H1 (cell line): Measurements from ENCODE around the gene OPCML. TPM values are rescaled to one million over a fixed set of nuclear protein-coding genes. Genes with fewer than 3 reads are reported as not detected.

ENCODE experiments used
- CTCF ChIA-PET: fragments of 300-600 bp; sonication (Branson Sonifier 250); formaldehyde crosslinking; loops from one replicate; lab custom pipeline; 2021; ENCODE audit not compliant: partially characterized antibody; lab: Charles Lee
- POLR2A ChIA-PET: fragments of 300-600 bp; sonication (Branson Sonifier 250); formaldehyde crosslinking; loops from one replicate; lab custom pipeline; 2021; ENCODE audit warnings: inconsistent platforms; ENCODE audit not compliant: partially characterized antibody; lab: Charles Lee
- DNase-seq, 2 experiments: peaks; one replicate each; pipeline versions ENCODE4 v3.0.0 to v3.0.0-alpha.2; 2010 to 2022; ENCODE audit warnings: low spot score in 2 of 2, low read depth in 1 of 2, mixed read lengths in 1 of 2
- FAIRE-seq: peaks from 2 replicates; lab custom pipeline; 2011; peaks lifted over from hg19 to GRCh38; lab: Jason Lieb, UNC
- H2AFZ ChIP-seq: 2 replicates; pipeline ENCODE4 v1.8.1; 2012; ENCODE audit warnings: low read length, inconsistent platforms
- H2AK5ac ChIP-seq: 2 replicates; pipeline ENCODE4 v1.6.1; 2013; ENCODE audit warnings: low read depth, low read length
- H2BK120ac ChIP-seq: replicated peaks from 2 replicates; pipeline ENCODE3; 2013; ENCODE audit warnings: low read depth, low read length, inconsistent platforms
- H2BK12ac ChIP-seq: 2 replicates; pipeline ENCODE4 v1.6.1; 2013; ENCODE audit warnings: low read depth, low read length
- H2BK15ac ChIP-seq: 2 replicates; pipeline ENCODE4 v1.6.1; 2013; ENCODE audit warnings: low read length
- H2BK20ac ChIP-seq: 2 replicates; pipeline ENCODE4 v1.6.1; 2013; ENCODE audit warnings: low read length
- H2BK5ac ChIP-seq: 2 replicates; pipeline ENCODE4 v1.6.1; 2013; ENCODE audit warnings: low read depth, low read length
- H3K14ac ChIP-seq: 2 replicates; pipeline ENCODE4 v1.6.1; 2013; ENCODE audit warnings: inconsistent platforms; ENCODE audit not compliant: insufficient read length
- H3K18ac ChIP-seq: 2 replicates; pipeline ENCODE4 v1.6.1; 2013; ENCODE audit warnings: low read length; ENCODE audit errors: extremely low read depth
- H3K23ac ChIP-seq: 2 replicates; pipeline ENCODE4 v1.6.1; 2013; ENCODE audit warnings: inconsistent platforms; ENCODE audit not compliant: insufficient read length
- H3K23me2 ChIP-seq: 2 replicates; pipeline ENCODE4 v1.6.1; 2013; ENCODE audit warnings: low read depth, low read length
- H3K27ac ChIP-seq: 2 replicates; pipeline ENCODE4 v1.6.1; 2011; ENCODE audit warnings: low read depth, low read length, inconsistent platforms
- H3K27me3 ChIP-seq, 4 experiments: replicated peaks in 1 of 4; 1 replicate in 1 of 4; 2 replicates in 3 of 4; pipeline versions ENCODE4 v1.6.1 to v1.8.1; 2011 to 2013; ENCODE audit warnings: low read length in 3 of 4, mild to moderate bottlenecking in 3 of 4, inconsistent platforms in 2 of 4, mixed read lengths in 2 of 4, moderate library complexity in 1 of 4; ENCODE audit not compliant: control insufficient read depth in 3 of 4, insufficient read depth in 3 of 4; ENCODE audit errors: extremely low read depth in 1 of 4
- H3K36me3 ChIP-seq, 4 experiments: 2 replicates each; pipeline versions ENCODE4 v1.6.1 to v1.8.1; 2011 to 2013; ENCODE audit warnings: mild to moderate bottlenecking in 4 of 4, low read length in 3 of 4, moderate library complexity in 2 of 4, control low read depth in 1 of 4, inconsistent platforms in 1 of 4; ENCODE audit not compliant: insufficient read depth in 4 of 4, control insufficient read depth in 2 of 4
- H3K4ac ChIP-seq: replicated peaks from 2 replicates; pipeline ENCODE3; 2013; ENCODE audit warnings: low read length, low read depth, mixed read lengths, inconsistent platforms; ENCODE audit not compliant: insufficient read length
- H3K4me1 ChIP-seq, 4 experiments: replicated peaks in 1 of 4; 1 replicate in 1 of 4; 2 replicates in 3 of 4; pipeline versions ENCODE4 v1.6.1 to v1.8.1; 2011 to 2013; ENCODE audit warnings: low read length in 3 of 4, inconsistent platforms in 2 of 4, mixed read lengths in 1 of 4; ENCODE audit not compliant: insufficient read depth in 4 of 4, control insufficient read depth in 3 of 4
- H3K4me2 ChIP-seq, 2 experiments: 2 replicates each; pipeline versions ENCODE4 v1.6.1 to v1.8.1; 2011 to 2013; ENCODE audit warnings: low read depth in 2 of 2, low read length in 2 of 2, control low read depth in 1 of 2, inconsistent platforms in 1 of 2, mild to moderate bottlenecking in 1 of 2; ENCODE audit not compliant: insufficient read depth in 1 of 2
- H3K4me3 ChIP-seq, 4 experiments: fragments of 200-600, 300-600 bp in 1 of 4; sonication (generic), shearing (Covaris generic), sonication (Bioruptor Twin) in 1 of 4; 2 replicates each; pipeline versions ENCODE4 v1.5.1 to v1.8.1; 2011 to 2016; ENCODE audit warnings: low read length in 4 of 4, low read depth in 3 of 4, control low read depth in 2 of 4, inconsistent platforms in 2 of 4, mild to moderate bottlenecking in 2 of 4, mixed read lengths in 1 of 4, moderate library complexity in 1 of 4; ENCODE audit not compliant: insufficient read depth in 2 of 4; ENCODE audit errors: extremely low read depth in 1 of 4
- H3K56ac ChIP-seq: replicated peaks from 2 replicates; pipeline ENCODE3; 2013; ENCODE audit warnings: low read depth, mild to moderate bottlenecking, mixed read lengths, low read length, inconsistent platforms; ENCODE audit not compliant: insufficient read length
- H3K79me1 ChIP-seq: 2 replicates; pipeline ENCODE4 v1.6.1; 2013; ENCODE audit warnings: low read depth, low read length, control low read depth
- H3K79me2 ChIP-seq, 2 experiments: 2 replicates each; pipeline versions ENCODE4 v1.6.1 to v1.8.1; 2012 to 2013; ENCODE audit warnings: low read length in 2 of 2, mild to moderate bottlenecking in 2 of 2, inconsistent platforms in 1 of 2; ENCODE audit not compliant: insufficient read depth in 2 of 2, control insufficient read depth in 1 of 2
- H3K9ac ChIP-seq, 4 experiments: replicated peaks in 1 of 4; 1 replicate in 1 of 4; 2 replicates in 3 of 4; pipeline versions ENCODE4 v1.6.1 to v1.8.1; 2011 to 2013; ENCODE audit warnings: low read depth in 3 of 4, low read length in 3 of 4, control low read depth in 2 of 4, mild to moderate bottlenecking in 2 of 4, moderate library complexity in 2 of 4, inconsistent platforms in 1 of 4; ENCODE audit errors: extremely low read depth in 1 of 4
- H3K9me3 ChIP-seq, 2 experiments: 2 replicates each; pipeline versions ENCODE4 v1.6.1 to v1.8.1; 2012 to 2013; ENCODE audit warnings: mild to moderate bottlenecking in 2 of 2, moderate library complexity in 2 of 2, control low read depth in 1 of 2, inconsistent platforms in 1 of 2, low read depth in 1 of 2, low read length in 1 of 2, mixed read lengths in 1 of 2; ENCODE audit not compliant: insufficient read depth in 2 of 2
- H4K20me1 ChIP-seq, 2 experiments: replicated peaks in 1 of 2; 2 replicates each; pipeline versions ENCODE3 to v1.8.1; 2011 to 2013; ENCODE audit warnings: inconsistent platforms in 2 of 2, low read length in 2 of 2, mild to moderate bottlenecking in 1 of 2; ENCODE audit not compliant: insufficient read depth in 2 of 2, control insufficient read depth in 1 of 2
- H4K5ac ChIP-seq: 2 replicates; pipeline ENCODE4 v1.6.1; 2013; ENCODE audit warnings: low read length, low read depth, mixed read lengths, inconsistent platforms; ENCODE audit not compliant: insufficient read length
- H4K8ac ChIP-seq: 2 replicates; pipeline ENCODE4 v1.8.0; 2013; ENCODE audit warnings: mild to moderate bottlenecking, moderate library complexity, low read length, inconsistent platforms; ENCODE audit not compliant: insufficient read depth; ENCODE audit errors: extremely low read depth
- H4K91ac ChIP-seq: replicated peaks from 2 replicates; pipeline ENCODE3; 2013; ENCODE audit warnings: low read length, mixed read lengths, inconsistent platforms; ENCODE audit not compliant: insufficient read length
- CTCF ChIP-seq, 3 experiments: IDR thresholded peaks; 1 replicate in 2 of 3; 2 replicates in 1 of 3; pipeline versions ENCODE4 v1.5.1 to v1.6.1; 2011; ENCODE audit warnings: low read length in 3 of 3, mild to moderate bottlenecking in 3 of 3, inconsistent platforms in 2 of 3, low read depth in 1 of 3, moderate library complexity in 1 of 3; ENCODE audit not compliant: insufficient read depth in 1 of 3; ENCODE audit errors: control extremely low read depth in 1 of 3
- EGR1 ChIP-seq: IDR thresholded peaks from 2 replicates; pipeline ENCODE4 v1.6.1; 2011; ENCODE audit warnings: low read depth, low read length, borderline replicate concordance
- RAD21 ChIP-seq, 2 experiments: IDR thresholded peaks in 1 of 2; conservative IDR thresholded peaks in 1 of 2; 2 replicates each; pipeline ENCODE4 v1.6.1; 2011; ENCODE audit warnings: low read depth in 2 of 2, low read length in 2 of 2, improper control_type of control experiment in 1 of 2, inconsistent platforms in 1 of 2, mild to moderate bottlenecking in 1 of 2, moderate library complexity in 1 of 2
- WGBS, 2 experiments: shearing (Covaris generic) in 1 of 2; methylation state at CpG; one replicate each; pipeline versions ENCODE4 v1.1.6 to v1.1.7; 2013 to 2015; ENCODE audit warnings: low lambda C conversion rate in 2 of 2, mixed read lengths in 2 of 2, inconsistent platforms in 1 of 2, low coverage in 1 of 2, missing lambda C conversion rate in 1 of 2; ENCODE audit not compliant: insufficient replicate concordance in 2 of 2, insufficient coverage in 1 of 2, insufficient read length in 1 of 2; ENCODE audit errors: extremely low coverage in 1 of 2, missing lambda C conversion rate in 1 of 2; 5-methylcytosine and 5-hydroxymethylcytosine counted together
- polyA plus RNA-seq, 7 experiments: library from polyadenylated mRNA; depleted of rRNA in 3 of 7; stranded (reverse) in 5 of 7; unstranded in 2 of 7; fragments of >200 nt in 5 of 7; fragments of 200-250 nt in 2 of 7; gene quantifications; 1 replicate in 5 of 7; 2 replicates in 1 of 7; 4 replicates in 1 of 7; pipeline versions ENCODE4 v1.2.1 to v1.2.3, GENCODE V29; 2011 to 2013; ENCODE audit warnings: missing spikeins in 2 of 7, mixed read lengths in 2 of 7
- total RNA-seq: library from RNA; stranded (reverse); fragmentation: NEBNext Ultra II Directional; extraction: Animal tissue kit (Norgen Biotek cat#: 25700); gene quantifications from 2 replicates; pipeline ENCODE4 v1.2.1, GENCODE V29; 2021

Gene OPCML
- total and polyA plus RNA-seq, 2 of the 8 experiments (the other 6 are each of a cell fraction or from before 2014, with no cell fraction given) = 2.3 to 3.1 TPM

GRCh38 chr11:132992838-132993631, 539.3 kb downstream of the OPCML start:
- peak; percentile 45 for FAIRE-seq
- H3K79me2 ChIP-seq = no peaks in the 10 kb centered on the region
- TF ChIP-seq EGR1 (no peak), CTCF (IDR thresholded peaks at IDR 0.05; ENCODE audit: control extremely low read depth in 1 of 3, insufficient read depth in 1 of 3, low read depth in 1 of 3, low read length in 3 of 3) (peak in 2 of 3 experiments; percentile 42 to 52; a peak in 2 of 4 replicates), RAD21 (IDR thresholded peaks at IDR 0.05 in 1 of 2, conservative IDR thresholded peaks at IDR 0.05 in 1 of 2; ENCODE audit: low read depth in 2 of 2, low read length in 2 of 2) (peak; percentile 72 to 81)
- peaks cover 3% of the 10 kb centered on the region; the same call in 1 of the 2 replicates for H3K23me2 ChIP-seq
- 69% methylated on average over 15 of the region's 15 CpGs; no CpG with 5 or more reads in 1 of the 2 experiments for WGBS, 2 experiments
- no peak for DNase-seq
- no peak overlapping the region for H3K27ac ChIP-seq
- H2AFZ ChIP-seq = no peak overlapping the region
- H2BK12ac ChIP-seq = no peak overlapping the region
- H3K56ac ChIP-seq = no peak overlapping the region
- H3K9me3 ChIP-seq = no peaks in the 10 kb centered on the region
- no peaks in the 10 kb centered on the region for H3K79me1 ChIP-seq
- CTCF ChIA-PET = interaction anchor here (0.6 to 1.2 kb wide), 3 partner anchors 52 to 1749 kb away, joined by 3 read pairs; no protein-coding TSS in a partner anchor
- H3K4me2 ChIP-seq = peak overlapping the region in 1 of 2 experiments; percentile 97; a peak in 2 of 4 replicates
- peaks cover 5 to 35% (median 30%) of the 10 kb centered on the region in 4 experiments for H3K27me3 ChIP-seq
- H2BK20ac ChIP-seq = no peak overlapping the region
- H3K4me1 ChIP-seq = peaks cover 0 to 8% (median 4%) of the 10 kb centered on the region in 4 experiments; a peak in 3 of 7 replicates
- no peak overlapping the region for H4K91ac ChIP-seq
- H3K23ac ChIP-seq = no peak overlapping the region
- no peak overlapping the region for H2BK15ac ChIP-seq
- H4K8ac ChIP-seq = no peak overlapping the region
- H2AK5ac ChIP-seq = no peak overlapping the region
- H2BK120ac ChIP-seq = no peak overlapping the region
- H3K4me3 ChIP-seq = no peak overlapping the region
- H2BK5ac ChIP-seq = no peak overlapping the region
- H3K18ac ChIP-seq = peak overlapping the region; percentile 3; the same call in 1 of the 2 replicates
- no peak overlapping the region for H3K9ac ChIP-seq
- H4K20me1 ChIP-seq = no peaks in the 10 kb centered on the region
- no peak overlapping the region for H4K5ac ChIP-seq
- no peak overlapping the region for H3K14ac ChIP-seq
- H3K36me3 ChIP-seq = no peaks in the 10 kb centered on the region
- no peak overlapping the region for H3K4ac ChIP-seq
- POLR2A ChIA-PET = no interaction called here
